ENCODE results near the gene GPC3.
"Not testable (repeated sequence)": the region's sequence is repeated elsewhere in the genome, so short reads cannot be mapped to it uniquely, and the experiment has no call there.

The GPC3 gene

GRCh38 chrX:133994576-133994975 is 9.2 kb upstream of the GPC3 start:
- H3K4me2 ChIP-seq (ENCODE audit: low read length): no peak overlapping the region

DNA sequence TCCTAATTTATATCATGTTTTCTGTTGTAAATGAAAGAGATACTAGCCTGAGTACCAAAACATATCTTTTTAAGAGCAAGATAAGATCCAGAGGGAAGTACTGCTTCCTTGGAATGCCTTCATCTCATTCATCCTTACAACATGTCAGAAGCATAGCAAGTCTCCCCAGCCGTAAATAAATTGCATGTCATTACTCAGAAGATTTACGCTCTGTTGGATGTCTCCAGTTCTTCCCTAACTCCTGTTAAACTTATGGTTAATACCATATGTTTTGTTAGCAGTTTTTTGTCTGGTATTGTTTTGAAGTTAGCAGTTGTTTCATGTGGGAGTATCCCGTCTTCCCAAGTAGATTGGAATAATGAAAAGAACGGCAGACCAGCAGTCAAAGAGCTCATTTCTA is 7.5 kb upstream of the GPC3 start:
- H3K79me2 ChIP-seq (ENCODE audit: control insufficient read depth, low read length): no peaks in the 10 kb centered on the region
- no peaks in the 10 kb centered on the region for H3K36me3 ChIP-seq (ENCODE audit: control insufficient read depth, low read length)
- H3K27me3 ChIP-seq (ENCODE audit: control insufficient read depth, low read length): no peaks in the 10 kb centered on the region
- TF ChIP-seq, protein P1, sequence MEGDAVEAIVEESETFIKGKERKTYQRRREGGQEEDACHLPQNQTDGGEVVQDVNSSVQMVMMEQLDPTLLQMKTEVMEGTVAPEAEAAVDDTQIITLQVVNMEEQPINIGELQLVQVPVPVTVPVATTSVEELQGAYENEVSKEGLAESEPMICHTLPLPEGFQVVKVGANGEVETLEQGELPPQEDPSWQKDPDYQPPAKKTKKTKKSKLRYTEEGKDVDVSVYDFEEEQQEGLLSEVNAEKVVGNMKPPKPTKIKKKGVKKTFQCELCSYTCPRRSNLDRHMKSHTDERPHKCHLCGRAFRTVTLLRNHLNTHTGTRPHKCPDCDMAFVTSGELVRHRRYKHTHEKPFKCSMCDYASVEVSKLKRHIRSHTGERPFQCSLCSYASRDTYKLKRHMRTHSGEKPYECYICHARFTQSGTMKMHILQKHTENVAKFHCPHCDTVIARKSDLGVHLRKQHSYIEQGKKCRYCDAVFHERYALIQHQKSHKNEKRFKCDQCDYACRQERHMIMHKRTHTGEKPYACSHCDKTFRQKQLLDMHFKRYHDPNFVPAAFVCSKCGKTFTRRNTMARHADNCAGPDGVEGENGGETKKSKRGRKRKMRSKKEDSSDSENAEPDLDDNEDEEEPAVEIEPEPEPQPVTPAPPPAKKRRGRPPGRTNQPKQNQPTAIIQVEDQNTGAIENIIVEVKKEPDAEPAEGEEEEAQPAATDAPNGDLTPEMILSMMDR (IDR thresholded peaks at IDR 0.05; ENCODE audit: low read depth, low read length, poor library complexity, severe bottlenecking): no peak
- no peak for TF ChIP-seq EZH2phosphoT487 (IDR thresholded peaks at IDR 0.05; ENCODE audit: borderline replicate concordance, low read length)
- H3K4me3 ChIP-seq (ENCODE audit: low read length): no peak overlapping the region
- H3K9me2 ChIP-seq (replicated peaks; ENCODE audit: control insufficient read depth, low read length): no peaks in the 10 kb centered on the region
- no peaks in the 10 kb centered on the region for H4K20me1 ChIP-seq (ENCODE audit: control insufficient read depth, insufficient read depth, low read depth, low read length)
- H3K27ac ChIP-seq (ENCODE audit: low read depth, low read length): no peak overlapping the region
- H3K4me2 ChIP-seq (ENCODE audit: low read length): no peak overlapping the region
- H3K4me1 ChIP-seq (ENCODE audit: control insufficient read depth, low read length): no peaks in the 10 kb centered on the region
- H3F3A ChIP-seq (ENCODE audit: control insufficient read depth, insufficient read depth): no peaks in the 10 kb centered on the region
- no peaks in the 10 kb centered on the region for H3K9me3 ChIP-seq (ENCODE audit: control insufficient read depth, insufficient read depth, low read length)

More at GRCh38 chrX:133994576-133994975, 9.2 kb upstream of the GPC3 start:
- Histone ChIP-seq H3K27me3 (ENCODE audit: control insufficient read depth, low read length) (no peaks in the 10 kb centered on the region), H3K36me3 (ENCODE audit: control insufficient read depth, low read length) (no peaks in the 10 kb centered on the region), H3K4me1 (ENCODE audit: control insufficient read depth, low read length) (no peaks in the 10 kb centered on the region), H3K4me3 (ENCODE audit: low read length) (no peak overlapping the region), H3K9me3 (ENCODE audit: control insufficient read depth, insufficient read depth, low read length) (no peaks in the 10 kb centered on the region), H3K9me2 (replicated peaks; ENCODE audit: control insufficient read depth, low read length) (no peaks in the 10 kb centered on the region), H4K20me1 (ENCODE audit: control insufficient read depth, insufficient read depth, low read depth, low read length) (no peaks in the 10 kb centered on the region), H3K27ac (ENCODE audit: low read depth, low read length) (no peak overlapping the region), H3K79me2 (ENCODE audit: control insufficient read depth, low read length) (no peaks in the 10 kb centered on the region), H3F3A (ENCODE audit: control insufficient read depth, insufficient read depth) (no peaks in the 10 kb centered on the region)
- TF ChIP-seq, protein P1 (IDR thresholded peaks at IDR 0.05; ENCODE audit: low read depth, low read length, poor library complexity, severe bottlenecking): no peak
- no peak for TF ChIP-seq EZH2phosphoT487 (IDR thresholded peaks at IDR 0.05; ENCODE audit: borderline replicate concordance, low read length)

DNA sequence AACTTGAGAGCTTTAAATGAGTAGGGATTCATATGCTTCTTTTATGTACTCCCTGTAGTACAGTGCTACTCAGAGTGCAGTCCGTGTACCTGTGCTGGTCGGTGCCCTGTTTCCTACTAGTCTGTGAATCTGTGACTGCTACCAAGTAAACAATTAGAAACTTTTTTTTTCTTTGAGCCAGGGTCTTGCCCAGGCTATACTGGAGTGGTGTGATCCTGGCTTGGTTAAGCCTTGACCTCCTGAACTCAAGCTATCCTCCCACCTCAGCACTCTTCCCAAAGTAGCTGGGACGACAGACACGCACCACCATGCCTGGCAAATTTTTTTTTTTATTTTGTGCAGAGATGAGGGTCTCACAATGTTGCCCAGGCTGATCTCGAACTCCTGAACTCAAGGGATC is 6.4 kb upstream of the GPC3 start:
- Histone ChIP-seq H3K36me3 (ENCODE audit: control insufficient read depth, low read length) (no peaks in the 10 kb centered on the region), H3K79me2 (ENCODE audit: control insufficient read depth, low read length) (no peaks in the 10 kb centered on the region), H3K9me3 (ENCODE audit: control insufficient read depth, insufficient read depth, low read length) (no peaks in the 10 kb centered on the region), H3K4me1 (ENCODE audit: control insufficient read depth, low read length) (no peaks in the 10 kb centered on the region), H3K27ac (ENCODE audit: low read depth, low read length) (no peak overlapping the region), H3K4me2 (ENCODE audit: low read length) (no peak overlapping the region), H3F3A (ENCODE audit: control insufficient read depth, insufficient read depth) (no peaks in the 10 kb centered on the region), H3K27me3 (ENCODE audit: control insufficient read depth, low read length) (no peaks in the 10 kb centered on the region), H3K4me3 (ENCODE audit: low read length) (no peak overlapping the region), H3K9me2 (replicated peaks; ENCODE audit: control insufficient read depth, low read length) (no peaks in the 10 kb centered on the region), H4K20me1 (ENCODE audit: control insufficient read depth, insufficient read depth, low read depth, low read length) (no peaks in the 10 kb centered on the region)
- TF ChIP-seq, protein P1 (IDR thresholded peaks at IDR 0.05; ENCODE audit: low read depth, low read length, poor library complexity, severe bottlenecking): no peak
- TF ChIP-seq EZH2phosphoT487 (IDR thresholded peaks at IDR 0.05; ENCODE audit: borderline replicate concordance, low read length): no peak

GRCh38 chrX:133991057-133991456 is 5.7 kb upstream of the GPC3 start:
- H3K4me2 ChIP-seq (ENCODE audit: low read length); H3K4me3 ChIP-seq (ENCODE audit: low read length); H3K27ac ChIP-seq (ENCODE audit: low read depth, low read length); H3F3A ChIP-seq (ENCODE audit: control insufficient read depth, insufficient read depth); H3K4me1 ChIP-seq (ENCODE audit: control insufficient read depth, low read length); H3K27me3 ChIP-seq (ENCODE audit: control insufficient read depth, low read length); H4K20me1 ChIP-seq (ENCODE audit: control insufficient read depth, insufficient read depth, low read depth, low read length); H3K9me2 ChIP-seq (replicated peaks; ENCODE audit: control insufficient read depth, low read length); H3K79me2 ChIP-seq (ENCODE audit: control insufficient read depth, low read length); H3K9me3 ChIP-seq (ENCODE audit: control insufficient read depth, insufficient read depth, low read length); H3K36me3 ChIP-seq (ENCODE audit: control insufficient read depth, low read length): not testable (repeated sequence)

All from DOHH2 (cell line).